Muscle of back (tissue), 11 donors: ENCODE measurements around the gene NT5M. TPM values are rescaled to one million over a fixed set of nuclear protein-coding genes. Genes with fewer than 3 reads are reported as not detected.
"Not testable (repeated sequence)": the region's sequence is repeated elsewhere in the genome, so short reads cannot be mapped to it uniquely, and the experiment has no call there.

Experiments used
- DNase-seq, 3 donors: peaks; one replicate each; pipeline versions ENCODE4 v3.0.0 to v3.0.0-alpha.2; 2013
- polyA plus RNA-seq, 10 donors: library from polyadenylated mRNA; unstranded; fragments of 120-200 nt; gene quantifications; one replicate each; pipeline ENCODE4 v1.2.1, GENCODE V29; 2013; ENCODE audit not compliant: insufficient read length in 10 of 10

Gene NT5M
- polyA plus RNA-seq, 10 donors, result 3.9 to 7.4 (median 5.7) TPM

GRCh38 chr17:17300624-17301568 is 2.3 kb upstream of the NT5M start:
- peak; percentile 19 to 75 (median 26) for DNase-seq

- not testable (repeated sequence) for DNase-seq
Observed at GRCh38 chr17:17301659-17302058, 1.5 kb upstream of the NT5M start.

GRCh38 chr17:17303847-17304490 is 796 bp downstream of the NT5M start:
- no peak for DNase-seq

- no peak for DNase-seq
Observed at GRCh38 chr17:17304521-17304985, 1.4 kb downstream of the NT5M start.

GRCh38 chr17:17305281-17305801 is 2.2 kb downstream of the NT5M start:
- DNase-seq, result peak in 1 of 3 donors; percentile 36

GRCh38 chr17:17309356-17309755 is 6.2 kb downstream of the NT5M start:
- DNase-seq, result no peak

- peak in 1 of 3 donors; percentile 30 for DNase-seq
Observed at GRCh38 chr17:17313350-17313991, 10.3 kb downstream of the NT5M start.

GRCh38 chr17:17314501-17315071 is 11.4 kb downstream of the NT5M start:
- DNase-seq, result no peak

GRCh38 chr17:17315142-17315821 is 12.1 kb downstream of the NT5M start:
- no peak for DNase-seq

GRCh38 chr17:17320188-17320910 is 17.2 kb downstream of the NT5M start:
- DNase-seq, result no peak

- DNase-seq, result no peak
Observed at GRCh38 chr17:17320911-17321220, 17.7 kb downstream of the NT5M start.

GRCh38 chr17:17321356-17322025 is 18.3 kb downstream of the NT5M start:
- no peak for DNase-seq

- no peak for DNase-seq
Observed at GRCh38 chr17:17322516-17323510, 19.6 kb downstream of the NT5M start.

GRCh38 chr17:17324616-17325015 is 21.4 kb downstream of the NT5M start:
- no peak for DNase-seq

GRCh38 chr17:17325228-17325627 is 22.1 kb downstream of the NT5M start:
- peak in 2 of 3 donors; percentile 28 to 32 for DNase-seq

GRCh38 chr17:17325816-17326215 is 22.6 kb downstream of the NT5M start:
- DNase-seq, result no peak

- no peak for DNase-seq
Observed at GRCh38 chr17:17326275-17326875, 23.2 kb downstream of the NT5M start.

GRCh38 chr17:17328251-17328650 is 25.1 kb downstream of the NT5M start:
- no peak for DNase-seq
